Measurements from ENCODE around the gene ALG14. TPM values are rescaled to one million over a fixed set of nuclear protein-coding genes. Genes with fewer than 3 reads are reported as not detected.

ALG14 gene
- total and polyA plus RNA-seq, 2 of the 4 experiments (the other 2 are of a cell fraction), result 1.7 to 2.0 TPM

DNA sequence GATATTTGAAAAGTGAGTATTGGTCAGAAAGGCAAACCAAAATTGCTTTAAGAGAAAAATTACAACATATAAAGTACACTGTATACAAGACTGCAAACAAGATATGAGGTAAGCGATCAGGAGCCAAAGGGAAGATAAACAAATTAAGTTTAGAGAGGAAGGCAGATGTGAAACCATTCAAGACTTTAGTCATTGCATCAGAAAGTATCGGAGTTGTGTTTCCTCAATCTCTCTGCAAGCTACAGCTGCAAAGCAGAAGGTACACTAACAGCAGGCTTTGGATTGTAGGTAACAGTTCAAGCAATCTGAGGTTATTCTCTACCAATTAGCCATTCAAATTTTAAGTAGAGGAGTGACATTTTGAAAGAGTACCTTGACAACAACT is 23.1 kb upstream of the ALG14 start:
- dilution Hi-C loops (cut with HindIII; ENCODE audit: low sequenced_read_pairs, unreplicated experiment), result no loop called here
- peak overlapping the region; percentile 23; the same call in 1 of the 2 replicates for H3K23ac ChIP-seq (ENCODE audit: low read depth, low read length)
- no TSS peak for BruUV-seq (replicated peaks)

More for the DNA sequence above, 23.1 kb upstream of the ALG14 start:
- peak overlapping the region; percentile 64; the same call in 1 of the 2 replicates for H3K4ac ChIP-seq (ENCODE audit: low read depth, low read length)
- H4K5ac ChIP-seq (ENCODE audit: low read depth, low read length), result no peak overlapping the region; the same call in 1 of the 2 replicates
- ChIA-PET POLR2A (ENCODE audit: unreplicated experiment) (no interaction called here), CTCF (no interaction called here)
- no peak overlapping the region for H3K4me3 ChIP-seq (ENCODE audit: insufficient read depth, low read depth, low read length)
- intact Hi-C loops (cut with micrococcal nuclease) (no loop called here), in situ Hi-C loops (cut with MboI; ENCODE audit: low sequenced_read_pairs) (no loop called here)
- peaks cover 2% of the 10 kb centered on the region; the same call in 1 of the 2 replicates for H3K4me1 ChIP-seq (ENCODE audit: control insufficient read depth, insufficient read depth, low read length)
- peak overlapping the region; percentile 47 for H3K18ac ChIP-seq (ENCODE audit: low read depth, low read length)
- no peak overlapping the region for H2AK9ac ChIP-seq (replicated peaks; ENCODE audit: low read depth, low read length, poor library complexity)
- no peaks in the 10 kb centered on the region for H3K9me3 ChIP-seq (ENCODE audit: control insufficient read depth, insufficient read depth, low read length)
- H3K36me3 ChIP-seq (ENCODE audit: control insufficient read depth, insufficient read depth, low read length), result no peaks in the 10 kb centered on the region
- DNase-seq, result peak; percentile 84
- H4K8ac ChIP-seq (ENCODE audit: low read depth in 2 of 2, low read length in 2 of 2), result peak overlapping the region in 1 of 2 experiments; percentile 56; a peak in 1 of 4 replicates
- H3K9me1 ChIP-seq (ENCODE audit: insufficient read depth, low read length), result no peaks in the 10 kb centered on the region
- H3K9ac ChIP-seq (ENCODE audit: low read depth, low read length), result no peak overlapping the region
- no CpG with 5 or more reads among the region's 2 CpGs for WGBS, 2 experiments (ENCODE audit: extremely low coverage in 2 of 2, insufficient read length in 1 of 2)
- H3K4me2 ChIP-seq (ENCODE audit: low read depth, low read length), result peak overlapping the region; percentile 52; the same call in 1 of the 2 replicates
- no peak overlapping the region for H2BK5ac ChIP-seq (ENCODE audit: low read depth, low read length, poor library complexity, severe bottlenecking)
- H3K79me1 ChIP-seq (ENCODE audit: low read depth in 1 of 2, low read length in 2 of 2), result no peaks in the 10 kb centered on the region
- H3K14ac ChIP-seq (replicated peaks; ENCODE audit: low read depth, low read length), result peak overlapping the region; percentile 60; the same call in 1 of the 2 replicates
- no peak overlapping the region for H4K91ac ChIP-seq (ENCODE audit: insufficient read depth, low read depth, low read length)
- peak overlapping the region; percentile 54; the same call in 1 of the 2 replicates for H3K27ac ChIP-seq (ENCODE audit: insufficient read depth, low read length)
- peak overlapping the region; percentile 82 for H2BK120ac ChIP-seq (ENCODE audit: low read depth, low read length)
- no peak overlapping the region; the same call in 2 of the 3 replicates for H2BK15ac ChIP-seq (ENCODE audit: low read depth, low read length)
- ATAC-seq (ENCODE audit: low read depth), result peak; percentile 85
- H3K27me3 ChIP-seq (ENCODE audit: control insufficient read depth, insufficient read depth, low read length), result no peaks in the 10 kb centered on the region
- TF ChIP-seq MAZ (IDR thresholded peaks at IDR 0.05; ENCODE audit: borderline replicate concordance, low read depth, low read length) (no peak), CEBPB (IDR thresholded peaks at IDR 0.05; ENCODE audit: low read depth, low read length) (peak; percentile 45)
- H4K20me1 ChIP-seq (ENCODE audit: insufficient read depth, low read length), result no peaks in the 10 kb centered on the region
- H2BK20ac ChIP-seq (ENCODE audit: low read depth, low read length), result peak overlapping the region; percentile 75
- H2AFZ ChIP-seq (replicated peaks; ENCODE audit: low read length, poor library complexity), result no peak overlapping the region
- H3K56ac ChIP-seq (ENCODE audit: extremely low read depth, insufficient read depth, low read length), result no peak overlapping the region
- H2AK5ac ChIP-seq (ENCODE audit: low read depth, low read length), result no peak overlapping the region
